HUES64 (cell line): ENCODE data around the gene IRF2BP1.

Experiments used
- H3K27ac ChIP-seq: 2 replicates; pipeline ENCODE4 v1.7.0; 2013; ENCODE audit warnings: low read depth, low read length, inconsistent platforms
- H3K27me3 ChIP-seq: 2 replicates; pipeline ENCODE4 v1.6.1; 2013; ENCODE audit warnings: mild to moderate bottlenecking, low read length; ENCODE audit not compliant: insufficient read depth
- H3K36me3 ChIP-seq: 2 replicates; pipeline ENCODE4 v1.6.1; 2013; ENCODE audit warnings: mild to moderate bottlenecking, low read length; ENCODE audit not compliant: insufficient read depth
- H3K4me1 ChIP-seq: 2 replicates; pipeline ENCODE4 v1.6.1; 2013; ENCODE audit warnings: mild to moderate bottlenecking, low read length, moderate library complexity; ENCODE audit not compliant: insufficient read depth
- H3K4me3 ChIP-seq: 2 replicates; pipeline ENCODE4 v1.5.1; 2013; ENCODE audit warnings: mild to moderate bottlenecking, low read length, moderate library complexity
- H3K9ac ChIP-seq: 2 replicates; pipeline ENCODE4 v1.6.1; 2013; ENCODE audit warnings: mild to moderate bottlenecking, low read depth, low read length
- H3K9me3 ChIP-seq: 2 replicates; pipeline ENCODE4 v1.6.1; 2013; ENCODE audit warnings: low read depth, low read length; ENCODE audit not compliant: insufficient read depth
- WGBS: fragments of 150-250, 120-280 bp; methylation state at CpG from one replicate; pipeline ENCODE4 v1.1.7; 2013; ENCODE audit warnings: missing lambda C conversion rate; 5-methylcytosine and 5-hydroxymethylcytosine counted together

IRF2BP1 gene

DNA sequence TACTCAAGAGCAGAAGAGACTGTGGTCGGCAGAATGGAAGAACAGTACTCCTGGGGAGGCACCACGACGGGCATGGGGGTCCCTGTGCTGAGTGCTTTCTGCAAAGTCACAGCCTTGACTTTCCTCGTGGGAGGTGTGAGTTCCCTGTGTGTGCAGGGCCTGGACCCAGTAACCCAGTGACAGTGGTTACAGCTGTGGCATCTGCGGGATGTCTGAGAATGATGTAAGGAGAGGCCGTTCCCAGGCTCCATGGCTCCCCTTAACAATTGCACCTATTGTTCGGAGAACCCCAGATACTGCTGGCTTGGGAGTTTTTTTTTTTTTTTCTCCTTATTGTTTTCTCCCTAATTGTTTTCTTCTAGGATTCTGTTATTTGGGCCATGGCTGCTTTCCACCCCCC, 33.7 kb upstream of the IRF2BP1 start:
- no peaks in the 10 kb centered on the region for H3K9me3 ChIP-seq

DNA sequence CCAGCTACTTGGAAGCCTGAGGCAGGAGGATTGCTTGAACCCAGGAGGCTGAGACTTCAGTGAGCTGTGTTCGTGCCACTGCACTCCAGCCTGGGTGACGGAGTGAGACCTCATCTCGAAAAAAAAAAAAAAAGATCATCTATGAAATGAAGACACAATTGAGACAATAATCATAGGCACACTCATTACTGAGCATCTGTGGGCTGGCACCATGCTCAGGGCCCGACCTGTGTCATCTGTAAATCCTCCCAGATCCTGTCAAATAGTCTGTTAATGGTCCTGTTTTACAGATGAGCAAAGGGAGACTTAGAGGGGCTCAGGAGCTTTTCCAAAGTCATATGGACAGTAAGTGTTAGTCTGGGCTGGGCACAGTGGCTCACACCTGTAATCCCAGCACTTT, 32.8 kb upstream of the IRF2BP1 start:
- no peak overlapping the region for H3K9ac ChIP-seq
- no peaks in the 10 kb centered on the region for H3K36me3 ChIP-seq
- 84% methylated on average over 4 of the region's 4 CpGs for WGBS
- H3K4me3 ChIP-seq, result no peak overlapping the region
- H3K27me3 ChIP-seq, result no peaks in the 10 kb centered on the region
- no peaks in the 10 kb centered on the region for H3K4me1 ChIP-seq
- H3K9me3 ChIP-seq, result no peaks in the 10 kb centered on the region
- no peak overlapping the region for H3K27ac ChIP-seq

More for the DNA sequence above, 33.7 kb upstream of the IRF2BP1 start:
- Histone ChIP-seq H3K27ac (no peak overlapping the region), H3K4me1 (no peaks in the 10 kb centered on the region), H3K36me3 (no peaks in the 10 kb centered on the region), H3K27me3 (no peaks in the 10 kb centered on the region), H3K4me3 (no peak overlapping the region), H3K9ac (no peak overlapping the region)
- WGBS, result 82% methylated on average over 6 of the region's 7 CpGs

GRCh38 chr19:45917421-45918091, 31.6 kb upstream of the IRF2BP1 start:
- Histone ChIP-seq H3K4me3 (no peak overlapping the region), H3K27ac (no peak overlapping the region), H3K9ac (no peak overlapping the region), H3K4me1 (no peaks in the 10 kb centered on the region), H3K36me3 (no peaks in the 10 kb centered on the region), H3K27me3 (no peaks in the 10 kb centered on the region), H3K9me3 (no peaks in the 10 kb centered on the region)
- 67% methylated on average over 4 of the region's 4 CpGs for WGBS

- H3K36me3 ChIP-seq, result no peaks in the 10 kb centered on the region
- H3K4me3 ChIP-seq, result no peak within 1 kb of the TSS
- H3K27me3 ChIP-seq, result no peaks in the 10 kb centered on the region
- H3K27ac ChIP-seq, result no peak within 1 kb of the TSS
- H3K9me3 ChIP-seq, result no peaks in the 10 kb centered on the region
- 74% methylated on average over 44 of the region's 44 CpGs for WGBS
- H3K4me1 ChIP-seq, result no peaks in the 10 kb centered on the region
- no peak within 1 kb of the TSS for H3K9ac ChIP-seq
Measured at GRCh38 chr19:45913874-45914830, 28.2 kb upstream of the IRF2BP1 start, which contains the start of gene NANOS2. NANOS2 (minus strand) TSS chr19:45914778; CDS start chr19:45914693, 85 bp downstream.

- Histone ChIP-seq H3K27ac (no peak overlapping the region), H3K9ac (no peak overlapping the region), H3K36me3 (no peaks in the 10 kb centered on the region), H3K9me3 (no peaks in the 10 kb centered on the region), H3K27me3 (no peaks in the 10 kb centered on the region), H3K4me1 (no peaks in the 10 kb centered on the region), H3K4me3 (no peak overlapping the region)
- WGBS, result 90% methylated on average over 8 of the region's 8 CpGs
Measured at GRCh38 chr19:45911291-45911690, 25.4 kb upstream of the IRF2BP1 start.

DNA sequence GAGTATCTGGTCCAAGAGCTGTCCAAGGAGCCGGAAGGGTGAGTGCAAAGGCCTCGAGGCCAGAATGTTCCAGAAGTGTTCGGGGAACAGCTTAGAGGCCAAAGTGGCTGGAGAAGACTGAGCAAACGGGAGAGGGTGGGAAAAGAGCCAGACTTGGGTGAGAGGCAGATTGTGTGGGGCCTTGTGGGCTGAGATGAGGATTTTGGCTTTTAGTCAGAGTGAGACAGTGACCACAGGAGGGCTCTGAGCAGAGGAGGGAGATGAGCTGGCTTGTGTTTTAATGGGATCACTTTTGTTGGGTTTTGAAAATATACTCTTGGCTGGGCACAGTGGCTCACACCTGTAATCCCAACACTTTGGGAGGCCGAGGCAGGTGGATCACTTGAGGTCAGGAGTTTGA, 23.0 kb upstream of the IRF2BP1 start:
- Histone ChIP-seq H3K9ac (no peak overlapping the region), H3K9me3 (no peaks in the 10 kb centered on the region)
- 87% methylated on average over 5 of the region's 5 CpGs for WGBS

DNA sequence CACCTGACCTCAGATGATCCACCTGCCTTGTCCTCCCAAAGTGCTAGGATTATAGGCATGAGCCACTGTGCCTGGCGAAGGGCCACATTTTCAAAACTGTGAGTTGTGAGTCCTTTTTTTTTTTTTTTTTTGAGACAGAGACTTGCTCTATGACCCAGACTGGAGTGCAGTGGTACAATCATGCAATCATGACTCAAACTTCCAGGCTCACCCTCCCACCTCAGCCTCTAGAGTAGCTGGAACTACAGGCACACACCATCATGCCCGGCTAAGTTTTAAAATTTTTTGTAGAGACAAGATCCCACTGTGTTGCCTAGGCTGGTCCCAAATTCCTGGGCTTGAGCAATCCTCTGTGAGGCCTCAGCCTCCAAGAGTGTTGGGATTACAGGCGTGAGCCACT, 20.3 kb upstream of the IRF2BP1 start:
- 88% methylated on average over 3 of the region's 3 CpGs for WGBS
- H3K4me1 ChIP-seq, result no peaks in the 10 kb centered on the region
- H3K36me3 ChIP-seq, result no peaks in the 10 kb centered on the region
- no peak overlapping the region for H3K4me3 ChIP-seq
- no peaks in the 10 kb centered on the region for H3K9me3 ChIP-seq
- no peak overlapping the region for H3K27ac ChIP-seq
- H3K27me3 ChIP-seq, result peaks cover 9% of the 10 kb centered on the region
- H3K9ac ChIP-seq, result no peak overlapping the region

More for the DNA sequence above, 23.0 kb upstream of the IRF2BP1 start:
- H3K4me1 ChIP-seq, result no peaks in the 10 kb centered on the region
- H3K36me3 ChIP-seq, result no peaks in the 10 kb centered on the region
- H3K4me3 ChIP-seq, result no peak overlapping the region
- H3K27me3 ChIP-seq, result no peaks in the 10 kb centered on the region
- no peak overlapping the region for H3K27ac ChIP-seq

DNA sequence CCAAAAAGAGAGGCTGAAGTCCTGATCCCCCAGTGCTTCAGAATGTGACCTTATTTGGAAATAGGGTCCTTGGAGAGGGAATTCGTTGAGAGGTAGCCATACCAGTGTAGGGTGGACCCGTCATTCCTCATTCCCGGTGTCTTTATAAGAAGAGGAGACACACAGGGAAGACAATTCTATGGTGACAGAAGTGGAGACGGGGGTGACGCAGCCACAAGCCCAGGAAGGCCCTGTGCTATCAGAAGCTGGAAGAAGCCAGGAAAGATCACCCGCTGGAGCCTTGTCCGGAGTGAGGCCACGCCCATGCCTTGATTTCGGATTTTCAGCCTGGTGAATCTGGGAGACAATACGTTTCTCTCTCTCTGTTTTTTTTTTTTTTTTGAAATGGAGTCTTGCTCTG, 19.1 kb upstream of the IRF2BP1 start:
- peaks cover 19% of the 10 kb centered on the region for H3K27me3 ChIP-seq
- no peak overlapping the region for H3K27ac ChIP-seq
- no peaks in the 10 kb centered on the region for H3K4me1 ChIP-seq
- no peaks in the 10 kb centered on the region for H3K36me3 ChIP-seq
- no peaks in the 10 kb centered on the region for H3K9me3 ChIP-seq
- H3K9ac ChIP-seq, result no peak overlapping the region
- H3K4me3 ChIP-seq, result no peak overlapping the region
- 91% methylated on average over 10 of the region's 10 CpGs for WGBS

DNA sequence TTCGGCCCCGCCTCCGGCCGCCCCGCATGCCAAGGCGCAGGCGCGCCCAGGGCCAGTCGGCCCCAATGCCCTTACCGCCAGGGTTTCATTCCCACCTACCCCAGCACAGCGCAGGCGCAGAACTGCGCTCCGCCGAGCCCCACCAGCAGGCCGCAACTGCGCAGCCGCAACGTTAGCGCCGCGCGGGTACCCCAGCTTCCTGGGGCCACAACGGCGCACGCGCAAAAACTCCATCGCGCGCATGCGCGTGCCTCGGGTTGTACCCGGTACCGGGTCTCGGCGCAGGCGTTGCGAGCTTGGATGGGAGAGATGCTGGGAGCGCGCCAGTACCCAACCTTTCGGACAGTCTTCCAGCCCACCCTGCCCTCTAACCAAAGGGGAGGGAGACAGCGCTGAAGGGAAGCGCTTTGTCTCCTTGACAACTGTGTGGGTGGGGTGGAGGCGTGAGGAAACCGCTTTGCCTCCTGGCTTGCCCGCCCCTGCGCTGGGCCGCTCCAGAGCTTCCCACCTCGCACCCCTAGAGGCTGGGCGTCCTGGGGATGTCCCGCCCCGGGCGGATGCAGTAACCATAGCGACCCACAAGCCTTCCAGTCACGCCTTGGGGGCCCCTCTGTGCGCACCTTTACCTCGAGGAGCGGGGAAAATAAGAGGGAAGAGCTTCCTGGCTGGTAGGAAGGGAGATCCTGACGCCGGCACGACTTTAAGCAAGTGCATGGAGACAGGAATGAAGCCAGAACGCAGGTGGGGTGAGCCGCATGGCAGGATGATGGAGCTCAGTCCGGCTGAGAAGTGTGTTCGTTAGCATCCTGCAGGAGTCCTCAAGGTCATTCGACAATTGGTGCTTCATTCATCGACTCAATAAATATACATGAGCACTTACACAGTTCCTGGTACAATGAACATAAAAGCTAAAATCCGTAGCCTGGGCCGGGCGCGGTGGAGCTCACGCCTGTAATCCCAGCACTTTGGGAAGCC, 17.0 kb upstream of the IRF2BP1 start:
- H3K4me3 ChIP-seq, result peak overlapping the region; percentile 73
- H3K9me3 ChIP-seq, result no peaks in the 10 kb centered on the region
- H3K9ac ChIP-seq, result peak overlapping the region; percentile 65
- H3K4me1 ChIP-seq, result no peaks in the 10 kb centered on the region
- peak overlapping the region; percentile 61; the same call in 1 of the 2 replicates for H3K27ac ChIP-seq
- WGBS, result 5% methylated on average over 70 of the region's 73 CpGs
- H3K36me3 ChIP-seq, result peaks cover 9% of the 10 kb centered on the region
- H3K27me3 ChIP-seq, result peaks cover 19% of the 10 kb centered on the region

- Histone ChIP-seq H3K9ac (peak within 1 kb of the TSS; percentile 65), H3K9me3 (no peaks in the 10 kb centered on the region), H3K27me3 (peaks cover 19% of the 10 kb centered on the region), H3K27ac (peak within 1 kb of the TSS; percentile 61; the same call in 1 of the 2 replicates), H3K4me3 (peak within 1 kb of the TSS; percentile 73), H3K36me3 (peaks cover 11% of the 10 kb centered on the region), H3K4me1 (no peaks in the 10 kb centered on the region)
- under 1% methylated on average over 47 of the region's 47 CpGs for WGBS
Measured at GRCh38 chr19:45901912-45902650, 16.1 kb upstream of the IRF2BP1 start, which contains the start of gene MYPOP. MYPOP (minus strand) TSS chr19:45902613; CDS start chr19:45901773, 840 bp downstream.
